Measurements from ENCODE around the gene CST4.
"Not testable (repeated sequence)": the region's sequence is repeated elsewhere in the genome, so short reads cannot be mapped to it uniquely, and the experiment has no call there.

Gene CST4

GRCh38 chr20:23640018-23640601, 48.7 kb downstream of the CST4 start:
- DNase-seq: no peak

- no peak for DNase-seq
Observed at GRCh38 chr20:23639490-23639958, 49.3 kb downstream of the CST4 start.

DNA sequence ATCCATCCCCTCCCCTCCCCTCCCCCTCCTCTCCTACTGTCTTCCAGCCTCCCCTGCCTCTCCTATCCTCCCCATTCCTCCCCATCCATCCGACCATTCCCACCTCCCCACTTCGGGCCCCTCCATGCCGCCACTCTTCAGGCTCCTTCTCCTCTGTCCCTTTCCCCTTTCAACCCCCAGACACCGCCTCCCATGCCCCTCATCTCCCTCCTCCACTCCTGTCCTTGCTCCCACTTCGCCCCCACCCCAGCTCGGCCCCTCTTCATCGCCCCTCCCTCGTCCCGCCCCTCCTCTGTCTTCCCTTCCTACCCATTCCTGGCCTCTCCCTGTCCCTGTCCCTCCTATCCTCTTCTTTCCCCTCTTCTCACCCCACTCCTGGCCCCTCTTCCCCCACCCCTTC, 50.5 kb downstream of the CST4 start:
- DNase-seq: no peak

DNA sequence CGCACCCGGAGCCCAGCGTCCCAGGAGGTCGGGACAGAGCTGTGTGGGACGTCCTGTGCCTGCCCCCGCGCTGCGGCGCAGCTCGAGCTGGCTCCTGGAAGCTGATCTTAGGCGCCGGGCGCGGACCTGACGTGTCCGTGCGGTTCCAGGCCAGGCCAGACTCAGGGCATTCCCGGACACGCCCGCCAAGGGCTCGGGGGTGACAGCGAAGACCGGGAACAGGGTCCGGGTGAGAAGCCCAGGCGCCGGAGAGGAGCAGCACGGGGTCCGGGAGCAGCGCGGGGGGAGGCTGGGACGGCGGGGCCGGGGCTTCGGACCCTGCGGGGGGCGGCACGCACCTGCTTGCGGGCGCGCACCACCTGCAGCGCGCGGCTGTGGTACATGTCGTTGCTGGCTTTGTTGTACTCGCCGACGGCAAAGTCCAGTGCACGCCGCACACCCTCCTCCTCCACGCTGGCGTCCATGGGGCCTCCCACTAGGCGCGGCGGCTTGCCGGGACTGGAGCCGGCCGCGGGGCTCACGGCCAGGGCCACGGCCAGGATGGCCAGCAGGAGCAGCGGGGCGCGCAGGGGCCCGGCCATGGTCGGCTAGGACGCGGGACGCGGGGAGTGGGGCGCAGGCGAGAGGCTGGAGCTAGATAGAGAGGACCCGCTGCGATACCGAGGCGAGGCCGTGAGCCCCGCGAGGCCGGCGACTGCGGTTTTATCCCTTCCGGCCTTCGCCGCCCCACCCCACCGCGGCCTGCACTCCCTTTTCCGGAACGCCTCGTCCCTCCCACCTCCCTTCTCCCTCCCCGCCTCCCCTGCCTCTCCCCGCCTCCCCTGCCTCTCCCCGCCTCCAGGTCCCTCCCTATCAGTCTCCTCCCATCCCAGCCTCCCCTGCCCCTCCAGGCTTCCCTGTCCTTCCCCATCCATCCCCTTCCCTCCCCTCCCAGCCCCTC, 51.3 kb downstream of the CST4 start, which contains the start of gene CST3:
Gene CST3, minus strand, starts transcription at position 674 of the 940 bp plus-strand sequence. Its CDS starts 93 bp downstream, at position 581.
- DNase-seq: peak; percentile 92

DNA sequence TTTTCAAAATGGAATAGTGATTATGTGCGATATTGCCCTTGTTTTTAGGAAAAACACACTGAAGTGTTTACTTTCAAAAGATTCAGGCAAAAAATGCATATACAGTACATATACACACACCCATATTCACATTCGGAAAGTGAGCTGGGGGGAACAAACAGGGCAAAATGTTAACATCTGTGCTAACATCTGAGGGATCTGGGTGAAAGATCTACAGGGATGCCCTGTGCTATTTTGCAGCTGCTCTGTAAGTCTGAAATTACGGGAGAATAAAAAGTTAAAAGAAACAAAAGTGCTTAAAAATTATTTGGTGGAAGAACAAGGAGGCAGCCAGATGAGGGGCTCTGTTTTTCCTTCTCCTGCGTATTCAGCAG, 51.9 kb downstream of the CST4 start:
- no peak for DNase-seq

- DNase-seq: no peak
Observed at GRCh38 chr20:23636182-23636907, 52.5 kb downstream of the CST4 start.

DNA sequence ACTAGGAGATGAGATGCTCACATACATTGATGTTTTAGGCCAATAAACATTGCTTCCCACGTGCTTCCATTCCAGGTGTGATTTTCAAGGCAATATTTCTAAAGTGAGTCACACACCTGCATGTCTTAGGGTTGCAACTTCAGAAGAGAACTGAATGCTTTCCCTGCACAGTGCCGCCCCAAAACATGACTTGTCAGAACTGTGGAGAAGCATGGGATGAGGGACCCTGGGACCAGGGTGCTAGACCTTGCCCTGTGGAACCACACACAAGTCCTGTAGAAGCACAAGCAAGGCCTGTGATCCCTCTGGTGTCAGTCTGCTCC, 53.1 kb downstream of the CST4 start:
- not testable (repeated sequence) for DNase-seq
